OCI-LY3 (cell line): Measurements from ENCODE around the gene FBXW9.
"Not testable (repeated sequence)": the region's sequence is repeated elsewhere in the genome, so short reads cannot be mapped to it uniquely, and the experiment has no call there.

Experiments
- H2AFZ ChIP-seq: fragments of 200-600, 300-600 bp; shearing (Covaris generic); 2 replicates; pipeline ENCODE4 v1.6.0; 2014; ENCODE audit warnings: antibody characterized with exemption, low read depth, low read length
- H3K27ac ChIP-seq: fragments of 200-600, 300-600 bp; sonication (generic); 2 replicates; pipeline ENCODE4 v1.5.1; 2014; ENCODE audit warnings: mild to moderate bottlenecking, low read length, moderate library complexity, mixed read lengths
- H3K27me3 ChIP-seq: fragments of 200-600, 300-600 bp; sonication (generic); 2 replicates; pipeline ENCODE4 v1.6.1; 2014; ENCODE audit warnings: low read depth, low read length, mixed read lengths
- H3K36me3 ChIP-seq: fragments of 200-600, 300-600 bp; sonication (generic); replicated peaks from 2 replicates; pipeline ENCODE3; 2014; ENCODE audit warnings: low read depth, low read length, mixed read lengths
- H3K4me1 ChIP-seq: fragments of 300-600, 200-600 bp; sonication (generic); 2 replicates; pipeline ENCODE4 v1.6.1; 2014; ENCODE audit warnings: low read length, mixed read lengths
- H3K4me2 ChIP-seq: fragments of 200-600, 300-600 bp; sonication (generic); 2 replicates; pipeline ENCODE4 v1.6.1; 2014; ENCODE audit warnings: low read length, mixed read lengths
- H3K4me3 ChIP-seq: fragments of 300-600, 200-600 bp; sonication (generic); 2 replicates; pipeline ENCODE4 v1.5.1; 2014; ENCODE audit warnings: antibody characterized with exemption, mild to moderate bottlenecking, low read length, moderate library complexity
- H3K79me2 ChIP-seq: fragments of 300-600, 200-600 bp; shearing (Covaris generic); 2 replicates; pipeline ENCODE4 v1.6.1; 2014; ENCODE audit warnings: mild to moderate bottlenecking, low read length, mixed read lengths
- H3K9ac ChIP-seq: fragments of 300-600, 200-600 bp; shearing (Covaris generic); 2 replicates; pipeline ENCODE4 v1.6.0; 2014; ENCODE audit warnings: mild to moderate bottlenecking, low read length, moderate library complexity
- H3K9me3 ChIP-seq: fragments of 200-600, 300-600 bp; shearing (Covaris generic); 2 replicates; pipeline ENCODE4 v1.6.1; 2014; ENCODE audit warnings: low read length, mixed read lengths; ENCODE audit not compliant: insufficient read depth
- H4K20me1 ChIP-seq: fragments of 200-600, 300-600 bp; sonication (generic); 2 replicates; pipeline ENCODE4 v1.6.1; 2016; ENCODE audit warnings: low read length, mixed read lengths; ENCODE audit not compliant: insufficient read depth
- CTCF ChIP-seq: fragments of 200-600, 300-600 bp; sonication (generic); IDR thresholded peaks from 2 replicates; pipeline ENCODE4 v1.5.1; 2014; ENCODE audit warnings: antibody characterized with exemption, low read length, low read depth
- EZH2phosphoT487 ChIP-seq: fragments of 200-600 bp; shearing (Covaris generic); IDR thresholded peaks from 2 replicates; pipeline ENCODE4 v1.6.1; 2018; ENCODE audit warnings: antibody characterized with exemption, mixed run types, low read depth

The FBXW9 gene

GRCh38 chr19:12727745-12728433, 31.5 kb upstream of the FBXW9 start:
- H3K4me2 ChIP-seq = no peak overlapping the region
- no peak overlapping the region for H3K4me3 ChIP-seq
- H3K27me3 ChIP-seq = no peaks in the 10 kb centered on the region
- H3K9ac ChIP-seq = no peak overlapping the region
- peaks cover 10% of the 10 kb centered on the region for H3K4me1 ChIP-seq
- H3K9me3 ChIP-seq = no peaks in the 10 kb centered on the region
- peaks cover 42% of the 10 kb centered on the region for H3K36me3 ChIP-seq
- H3K79me2 ChIP-seq = peaks cover 55% of the 10 kb centered on the region
- no peak overlapping the region for H2AFZ ChIP-seq
- H3K27ac ChIP-seq = no peak overlapping the region
- H4K20me1 ChIP-seq = peaks cover 26% of the 10 kb centered on the region
- TF ChIP-seq EZH2phosphoT487 = no peak
- no peak for TF ChIP-seq CTCF

- Histone ChIP-seq H3K4me1 (peaks cover 4% of the 10 kb centered on the region), H3K27ac (peak overlapping the region; percentile 26; the same call in 1 of the 2 replicates), H3K79me2 (peaks cover 55% of the 10 kb centered on the region)
Observed at GRCh38 chr19:12726988-12727316, 30.5 kb upstream of the FBXW9 start.

GRCh38 chr19:12725612-12726011, 29.2 kb upstream of the FBXW9 start:
- not testable (repeated sequence) for H3K9me3 ChIP-seq, H2AFZ ChIP-seq, H3K27ac ChIP-seq, H3K27me3 ChIP-seq, H3K4me3 ChIP-seq, H3K9ac ChIP-seq, H3K4me2 ChIP-seq
- H4K20me1 ChIP-seq = peaks cover 15% of the 10 kb centered on the region; the same call in 1 of the 2 replicates
- H3K36me3 ChIP-seq = peaks cover 33% of the 10 kb centered on the region
- H3K4me1 ChIP-seq = peaks cover 14% of the 10 kb centered on the region
- H3K79me2 ChIP-seq = peaks cover 55% of the 10 kb centered on the region

More at GRCh38 chr19:12726988-12727316, 30.5 kb upstream of the FBXW9 start:
- Histone ChIP-seq H3K27me3 (no peaks in the 10 kb centered on the region), H3K4me3 (no peak overlapping the region), H3K36me3 (peaks cover 37% of the 10 kb centered on the region), H3K4me2 (no peak overlapping the region), H3K9me3 (no peaks in the 10 kb centered on the region), H4K20me1 (peaks cover 19% of the 10 kb centered on the region), H2AFZ (no peak overlapping the region), H3K9ac (no peak overlapping the region)
- TF ChIP-seq EZH2phosphoT487 = no peak
- no peak for TF ChIP-seq CTCF

- H2AFZ ChIP-seq = peak within 1 kb of the TSS; percentile 91
Observed at GRCh38 chr19:12723641-12724426, 27.4 kb upstream of the FBXW9 start, which contains the start of gene TNPO2. Gene TNPO2, minus strand, starts transcription at chr19:12723932. Its CDS starts 2,955 bp downstream, at chr19:12720977.

More at GRCh38 chr19:12723641-12724426, 27.4 kb upstream of the FBXW9 start, which contains the start of gene TNPO2:
- H3K4me3 ChIP-seq = peak within 1 kb of the TSS; percentile 92
- no peaks in the 10 kb centered on the region for H3K9me3 ChIP-seq
- H3K27ac ChIP-seq = peak within 1 kb of the TSS; percentile 77
- H3K79me2 ChIP-seq = peaks cover 57% of the 10 kb centered on the region
- H3K4me2 ChIP-seq = peak within 1 kb of the TSS; percentile 87
- peaks cover 7% of the 10 kb centered on the region; the same call in 1 of the 2 replicates for H4K20me1 ChIP-seq
- no peak for TF ChIP-seq EZH2phosphoT487
- no peak for TF ChIP-seq CTCF
- peaks cover 14% of the 10 kb centered on the region for H3K4me1 ChIP-seq
- peaks cover 25% of the 10 kb centered on the region for H3K36me3 ChIP-seq
- H3K27me3 ChIP-seq = no peaks in the 10 kb centered on the region
- peak within 1 kb of the TSS; percentile 97 for H3K9ac ChIP-seq
